HG03108 (cell line): ENCODE results near the gene ABCA2.

Experiments used
- ATAC-seq: cut with Tn5 transposase; IDR thresholded peaks from one replicate; pipeline ENCODE4 v1.9.1; 2021; ENCODE audit warnings: moderate library complexity; ENCODE audit not compliant: unreplicated experiment

ABCA2 gene

GRCh38 chr9:137002646-137003041 lies 25.4 kb downstream of the ABCA2 start:
- no peak for ATAC-seq

- no peak for ATAC-seq
Observed at GRCh38 chr9:137001857-137002645, 26.0 kb downstream of the ABCA2 start.

DNA sequence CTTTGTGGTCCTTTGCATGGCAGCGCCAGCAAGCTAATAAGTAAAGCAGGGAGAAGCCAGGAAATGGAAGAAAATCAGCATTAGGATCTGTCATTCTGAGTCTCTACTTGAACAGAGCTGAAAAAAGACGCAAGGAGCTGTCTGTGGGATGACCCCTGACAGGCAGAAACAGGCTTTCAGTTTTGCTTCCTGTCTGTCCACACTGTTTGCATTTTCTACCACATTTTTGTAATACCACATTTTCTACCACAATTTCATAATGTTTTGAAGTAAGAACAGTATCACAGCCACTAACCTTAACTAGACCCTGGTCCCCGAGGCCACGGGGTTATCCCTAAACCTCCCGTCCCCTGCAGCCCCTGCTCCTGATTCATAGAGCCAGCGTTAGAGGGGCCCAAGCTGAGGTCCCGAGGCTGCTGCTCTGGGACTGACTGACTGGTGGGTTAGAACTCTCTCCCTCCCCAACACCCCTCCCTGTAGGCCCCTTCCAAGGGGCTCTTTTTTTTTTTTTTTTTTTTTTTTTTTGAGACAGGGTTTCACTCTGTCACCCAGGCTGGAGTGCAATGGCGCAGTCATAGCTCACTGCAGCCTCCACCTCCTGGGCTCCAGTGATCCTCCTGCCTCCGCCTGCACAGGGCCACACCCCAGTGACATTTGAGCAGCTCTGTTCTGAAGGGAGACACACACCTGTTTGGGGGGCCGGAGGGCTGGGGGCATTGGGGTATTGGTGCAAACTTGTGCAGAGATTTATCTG lies 27.7 kb downstream of the ABCA2 start:
- peak; percentile 78 for ATAC-seq

DNA sequence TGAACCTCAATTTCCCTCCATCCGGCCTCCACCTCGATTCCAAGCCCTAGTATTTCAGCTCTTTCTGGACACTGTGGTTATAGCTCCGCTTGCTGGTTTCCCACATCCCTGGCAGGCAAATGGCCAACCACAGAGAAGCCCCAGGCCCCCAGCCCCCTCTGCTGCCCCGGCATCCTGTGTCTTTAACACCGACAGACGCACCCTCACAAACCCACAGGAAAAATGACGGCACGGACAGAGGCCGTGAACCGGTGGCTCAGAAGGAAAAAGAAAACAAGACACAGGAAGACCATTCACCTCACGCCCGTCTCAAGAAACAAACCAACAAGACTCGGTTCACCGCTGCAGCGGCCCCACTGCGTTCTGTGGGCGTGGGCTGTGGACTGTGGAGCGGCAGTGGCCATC lies 30.2 kb downstream of the ABCA2 start:
- no peak for ATAC-seq

GRCh38 chr9:136997371-136997770 lies 30.7 kb downstream of the ABCA2 start:
- ATAC-seq, result no peak

DNA sequence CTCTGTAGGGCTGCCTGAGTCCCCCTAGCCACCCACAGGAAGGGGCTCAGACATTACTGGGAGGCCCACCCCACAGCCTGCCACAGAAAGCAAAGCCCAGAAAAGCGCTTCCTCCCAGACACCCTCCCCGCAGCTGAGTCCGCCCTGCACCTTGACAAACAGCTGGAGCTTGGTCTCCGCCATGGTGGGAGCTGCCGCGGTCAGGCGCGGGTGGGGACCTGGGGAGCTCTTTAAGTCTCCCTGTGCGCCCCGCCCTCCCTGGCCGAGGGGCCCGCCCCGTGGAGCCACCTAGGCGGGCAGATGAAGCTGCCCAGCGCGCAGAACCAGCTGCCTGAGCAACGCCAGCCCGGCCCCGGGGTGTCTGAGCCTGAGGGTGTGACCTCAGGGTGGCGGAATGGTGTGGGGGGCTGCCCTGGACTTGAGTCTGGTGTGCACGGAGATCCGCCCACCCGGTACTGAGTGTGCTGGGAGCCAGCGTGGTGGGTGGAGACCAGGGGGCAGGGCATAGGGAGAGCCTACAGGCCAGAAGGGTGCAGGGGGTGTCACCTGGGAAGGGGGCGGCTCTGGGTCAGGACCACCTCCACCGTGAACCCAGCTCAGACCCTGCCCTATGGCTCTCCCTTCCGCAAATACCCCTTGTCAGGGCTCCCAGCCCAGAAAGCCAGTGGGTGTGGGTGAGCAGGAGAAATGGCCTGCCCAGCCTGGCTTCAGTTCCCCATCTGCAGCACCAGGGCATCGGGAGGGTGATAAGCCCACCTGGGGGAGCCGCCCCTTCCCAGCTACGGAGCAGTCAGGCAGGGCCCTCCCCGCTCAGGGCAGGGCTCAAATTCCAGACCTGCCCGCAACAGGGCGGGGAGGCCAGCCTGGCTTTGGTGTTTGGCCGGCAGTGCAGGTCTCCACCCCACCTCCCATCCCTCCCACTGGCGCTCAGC lies 31.4 kb downstream of the ABCA2 start, which contains the start of gene CLIC3:
TSS of gene CLIC3 (minus strand) at position 208 of the 932 bp plus-strand sequence. CDS start at position 183, 25 bp downstream.
- ATAC-seq, result no peak

DNA sequence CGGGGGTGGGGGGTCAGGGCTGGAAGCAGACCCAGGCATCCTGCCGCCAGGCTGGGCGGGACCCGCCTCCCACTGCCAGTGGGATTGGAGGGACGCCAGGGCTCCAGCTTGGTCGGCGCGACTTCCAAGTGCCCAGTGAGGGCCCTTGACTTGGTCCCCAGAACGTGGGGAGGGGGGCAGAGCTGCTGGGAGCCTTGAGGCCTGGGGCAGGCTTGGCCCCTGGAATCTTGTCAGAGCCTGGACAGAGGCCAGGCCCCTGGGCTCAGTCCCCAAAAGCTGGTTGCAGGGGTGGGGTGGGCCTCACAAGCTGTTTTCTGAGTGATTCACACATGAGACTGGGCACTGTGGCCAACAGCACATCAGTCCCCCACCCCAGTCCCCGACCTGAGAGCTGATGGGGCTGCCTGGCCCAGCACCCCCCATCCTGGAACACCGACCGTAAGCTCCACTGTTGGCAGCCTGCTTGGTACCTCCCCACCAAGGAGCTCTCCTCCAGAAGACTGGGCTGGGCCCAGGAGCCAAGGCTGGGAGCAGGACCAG lies 32.2 kb downstream of the ABCA2 start:
- ATAC-seq, result no peak

DNA sequence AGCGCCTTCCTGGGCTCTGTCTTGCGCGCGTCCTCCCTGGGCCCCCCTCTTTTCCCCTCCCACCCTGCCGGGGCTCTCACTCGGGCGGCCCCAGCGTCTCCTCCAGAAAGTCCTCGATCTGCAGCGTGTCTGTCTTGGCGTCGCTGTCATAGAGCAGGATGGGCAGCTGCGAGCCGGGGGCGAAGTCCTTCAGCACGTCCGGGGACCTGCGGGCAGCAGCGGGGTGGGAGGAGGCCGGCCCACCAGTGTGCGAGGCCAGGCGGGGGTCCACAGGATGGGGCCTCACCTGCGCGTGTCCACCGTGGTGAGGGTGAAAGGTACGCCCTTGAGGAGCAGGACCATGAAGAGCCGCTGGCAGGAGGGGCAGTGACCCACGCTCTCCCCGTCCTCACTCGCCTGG lies 32.7 kb downstream of the ABCA2 start:
- ATAC-seq, result no peak

DNA sequence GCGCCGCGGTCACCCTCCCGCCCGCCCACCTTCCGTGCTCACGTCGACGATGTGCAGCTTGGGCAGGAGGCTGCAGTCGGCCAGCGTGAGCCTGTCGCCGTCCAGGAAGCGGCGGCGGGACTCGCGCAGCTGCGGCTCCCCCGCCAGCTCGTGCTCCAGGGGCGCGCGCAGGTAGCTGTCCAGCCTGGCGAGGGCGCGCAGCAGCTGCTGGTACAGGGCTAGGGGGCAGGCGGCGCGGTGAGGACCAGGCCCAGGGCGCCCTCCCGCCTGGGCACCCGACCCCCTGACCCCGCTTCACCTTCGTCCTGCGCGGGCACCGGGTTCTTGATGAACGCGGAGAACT lies 33.2 kb downstream of the ABCA2 start:
- ATAC-seq, result no peak

- ATAC-seq, result no peak
Observed at GRCh38 chr9:136994180-136994887, 33.7 kb downstream of the ABCA2 start.

GRCh38 chr9:136992819-136993369 lies 35.1 kb downstream of the ABCA2 start:
- ATAC-seq, result no peak

DNA sequence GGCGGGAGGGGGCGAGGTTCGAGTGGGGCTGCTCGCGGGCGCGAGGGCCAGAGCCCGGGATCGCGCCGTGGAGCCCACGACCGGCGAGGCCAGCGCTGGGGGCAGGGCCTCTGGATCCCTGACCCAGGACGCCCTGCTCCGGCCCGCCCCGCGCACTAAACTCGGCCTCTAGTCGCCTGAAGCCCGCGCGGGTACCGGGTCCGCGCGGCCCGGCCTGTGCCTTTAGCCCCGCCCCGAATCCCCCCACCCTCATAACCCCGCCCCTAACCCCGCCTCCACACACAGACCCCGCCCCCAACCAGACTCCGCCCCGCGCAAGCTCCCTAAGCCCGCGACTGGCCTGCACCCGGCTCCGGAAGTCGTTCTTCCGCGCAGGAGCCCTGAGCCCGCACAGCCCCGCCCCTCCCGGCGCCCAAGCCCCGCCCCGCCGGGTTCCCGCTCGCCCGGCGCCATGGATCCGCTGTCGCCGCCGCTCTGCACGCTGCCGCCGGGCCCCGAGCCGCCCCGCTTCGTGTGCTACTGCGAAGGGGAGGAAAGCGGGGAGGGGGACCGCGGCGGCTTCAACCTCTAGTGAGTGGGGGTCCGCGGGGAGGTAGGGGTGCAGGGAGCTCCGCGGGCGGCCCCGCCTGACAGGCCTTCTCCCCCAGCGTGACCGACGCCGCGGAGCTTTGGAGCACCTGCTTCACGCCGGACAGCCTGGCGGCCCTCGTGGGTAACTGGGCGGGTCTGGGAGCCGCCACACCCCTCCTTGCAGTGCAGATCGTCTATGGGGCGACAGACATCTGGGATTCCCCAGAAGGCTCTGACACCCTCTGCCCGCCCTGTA lies 35.8 kb downstream of the ABCA2 start, which contains the start of gene PAXX:
TSS of gene PAXX (plus strand) at position 430 of the 826 bp plus-strand sequence. CDS start at position 452, 22 bp downstream.
- peak; percentile 79 for ATAC-seq

DNA sequence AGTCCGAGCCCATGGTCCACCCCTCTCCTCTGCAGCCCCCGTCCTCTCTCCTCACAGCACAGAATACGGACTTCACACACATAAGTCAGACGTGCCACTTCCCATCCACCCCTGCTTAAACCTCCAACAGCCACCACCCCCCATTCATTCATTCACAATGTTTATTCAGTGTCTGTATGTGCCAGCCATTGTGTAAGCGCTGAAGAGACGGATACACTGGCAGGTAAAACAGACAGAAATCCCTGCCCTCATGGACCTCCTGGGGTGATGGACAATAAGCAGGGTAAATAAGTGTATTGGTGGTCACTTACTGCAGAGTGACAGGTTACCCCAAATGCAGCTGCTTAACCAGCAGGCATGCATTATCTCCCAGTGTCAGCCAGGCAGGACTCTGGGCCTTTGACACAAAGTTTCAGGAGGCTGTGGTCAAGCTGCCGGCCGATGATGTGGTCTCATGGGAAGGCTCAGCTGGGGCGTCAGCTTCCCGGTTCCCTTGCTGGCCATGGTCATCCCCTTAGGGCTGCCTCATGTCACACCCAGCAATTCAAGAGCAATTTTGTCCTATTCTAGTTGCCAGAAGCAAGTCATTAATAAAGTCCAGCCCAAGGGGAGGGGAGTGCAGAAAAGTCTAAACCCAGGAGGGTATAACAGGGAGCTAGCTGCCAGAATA lies 37.7 kb downstream of the ABCA2 start:
- ATAC-seq, result no peak

DNA sequence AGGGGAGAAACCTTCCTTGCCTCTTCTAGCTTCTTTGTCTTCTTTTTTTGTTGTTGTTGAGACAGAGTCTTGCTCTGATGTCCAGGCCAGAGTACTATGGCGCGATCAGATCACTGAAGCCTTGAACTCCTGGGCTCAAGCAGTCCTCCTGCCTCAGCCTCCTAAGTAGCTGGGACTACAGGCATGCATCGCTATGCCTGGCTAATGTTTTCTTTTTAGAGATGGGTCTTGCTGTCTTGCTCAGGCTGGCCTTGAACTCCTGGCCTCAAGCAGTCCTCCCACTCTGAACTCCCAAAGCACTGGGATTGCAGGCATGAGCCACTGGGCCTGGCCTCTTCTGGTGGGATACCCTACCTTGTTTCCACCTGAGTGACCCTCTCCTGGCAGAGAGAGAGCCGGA lies 39.2 kb downstream of the ABCA2 start:
- no peak for ATAC-seq

- ATAC-seq, result no peak
Observed at GRCh38 chr9:136985853-136986252, 42.2 kb downstream of the ABCA2 start.

- ATAC-seq, result no peak
Observed at GRCh38 chr9:136985027-136985602, 42.9 kb downstream of the ABCA2 start.

DNA sequence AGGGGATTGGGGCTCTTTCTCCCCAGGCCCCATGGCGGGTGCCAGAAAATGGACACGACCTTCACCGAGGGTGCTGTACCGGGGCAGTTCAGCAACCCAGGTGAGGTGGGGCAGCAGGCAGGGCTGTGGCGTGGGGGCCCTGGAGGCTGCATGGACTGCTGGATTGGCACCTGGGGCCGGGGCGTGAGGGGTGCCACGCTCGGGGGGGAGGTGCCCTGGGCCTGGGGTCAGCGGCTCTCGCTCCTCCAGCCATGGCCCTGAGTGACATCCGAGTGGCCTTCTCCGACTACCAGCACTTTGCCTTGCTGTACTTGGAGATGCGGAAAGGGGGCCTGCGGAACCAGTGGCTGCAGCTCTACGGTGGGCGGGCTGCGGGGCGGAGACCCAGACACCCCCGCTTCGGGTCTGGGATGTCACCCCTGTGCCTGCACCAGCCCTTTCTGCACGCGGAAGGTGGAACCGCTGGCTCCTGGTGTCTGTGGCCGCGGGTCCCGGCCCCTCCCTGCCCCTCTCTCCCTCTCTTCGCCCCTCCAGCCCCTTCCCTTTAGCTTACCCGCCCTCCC lies 43.5 kb downstream of the ABCA2 start:
- ATAC-seq, result no peak
